Upper lobe of left lung (tissue), 4 donors: ENCODE results near the gene ZNF782.

Experiments
- CTCF ChIP-seq, 6 experiments: fragments of 450-650 bp in 4 of 6; fragments of 200-600 bp in 2 of 6; sonication (generic) in 2 of 6; IDR thresholded peaks; one replicate each; pipeline ENCODE4 v1.5.1; 2016 to 2019; ENCODE audit warnings: antibody characterized with exemption in 6 of 6
- EP300 ChIP-seq, 4 donors: sonication (generic); formaldehyde crosslinking; IDR thresholded peaks; one replicate each; pipeline ENCODE4 v1.5.1; 2017; ENCODE audit warnings: antibody characterized with exemption in 4 of 4, control low read depth in 2 of 4

- TF ChIP-seq CTCF (IDR thresholded peaks at IDR 0.05): no peak
- TF ChIP-seq EP300 (IDR thresholded peaks at IDR 0.05): no peak
Observed at GRCh38 chr9:96769989-96770388, 84.3 kb downstream of the ZNF782 start.
